Renal pelvis (tissue), 4 donors: ENCODE measurements around the gene DBX2. TPM values are rescaled to one million over a fixed set of nuclear protein-coding genes. Genes with fewer than 3 reads are reported as not detected.
"Not testable (repeated sequence)": the region's sequence is repeated elsewhere in the genome, so short reads cannot be mapped to it uniquely, and the experiment has no call there.

Experiments
- DNase-seq: peaks from one replicate; pipeline ENCODE4 v3.0.0-alpha.2; 2013
- polyA plus RNA-seq, 3 donors: library from polyadenylated mRNA; unstranded; fragments of 120-200 nt; gene quantifications; one replicate each; pipeline ENCODE4 v1.2.1, GENCODE V29; 2013; ENCODE audit not compliant: insufficient read length in 3 of 3

The DBX2 gene
- polyA plus RNA-seq, 3 donors = 0.04 to 0.10 TPM; not detected in 1

GRCh38 chr12:45012749-45013148 lies 38.1 kb downstream of the DBX2 start:
- DNase-seq = no peak

GRCh38 chr12:45010059-45010458 lies 40.8 kb downstream of the DBX2 start:
- DNase-seq = no peak

- DNase-seq = no peak
These were observed 42.7 kb downstream of the DBX2 start for GRCh38 chr12:45008211-45008610.

GRCh38 chr12:44999355-44999754 lies 51.5 kb downstream of the DBX2 start:
- DNase-seq = no peak

- DNase-seq = no peak
These were observed 57.7 kb downstream of the DBX2 start for GRCh38 chr12:44993161-44993560.

- not testable (repeated sequence) for DNase-seq
These were observed 66.0 kb downstream of the DBX2 start for GRCh38 chr12:44984863-44985262.

- DNase-seq = no peak
These were observed 71.0 kb downstream of the DBX2 start for GRCh38 chr12:44979918-44980317.

- DNase-seq = no peak
These were observed 74.7 kb downstream of the DBX2 start for GRCh38 chr12:44976246-44976645.

GRCh38 chr12:44972746-44973421 lies 78.0 kb downstream of the DBX2 start:
- DNase-seq = no peak

GRCh38 chr12:44968965-44969364 lies 81.9 kb downstream of the DBX2 start:
- no peak for DNase-seq

Other genes starting within 250 kb of the DBX2 start
- 10 to 100 TPM; 11.9 to 18.7 (median 16.4) TPM for gene NELL2, start 174.8 kb downstream of the DBX2 start, polyA plus RNA-seq
- gene ANO6, start 165.0 kb upstream of the DBX2 start, polyA plus RNA-seq = 10 to 100 TPM; 63.1 to 66.4 (median 64.4) TPM